H1 (cell line): Measurements from ENCODE around the gene DUSP12.

Experiments used
- CHD7 ChIP-seq: fragments of 300-600 bp; sonication (generic); IDR thresholded peaks from 2 replicates; pipeline ENCODE4 v1.7.1; 2012; ENCODE audit warnings: low read length, moderate library complexity, mild to moderate bottlenecking, inconsistent platforms; ENCODE audit not compliant: insufficient replicate concordance
- CTCF ChIP-seq, 3 experiments: IDR thresholded peaks; 1 replicate in 2 of 3; 2 replicates in 1 of 3; pipeline versions ENCODE4 v1.5.1 to v1.6.1; 2011; ENCODE audit warnings: low read length in 3 of 3, mild to moderate bottlenecking in 3 of 3, inconsistent platforms in 2 of 3, low read depth in 1 of 3, moderate library complexity in 1 of 3; ENCODE audit not compliant: insufficient read depth in 1 of 3; ENCODE audit errors: control extremely low read depth in 1 of 3
- POLR2A ChIP-seq, 2 experiments: IDR thresholded peaks; 1 replicate in 1 of 2; 2 replicates in 1 of 2; pipeline ENCODE4 v1.6.1; 2011; ENCODE audit warnings: low read depth in 2 of 2, low read length in 2 of 2, mild to moderate bottlenecking in 2 of 2; ENCODE audit errors: control extremely low read depth in 1 of 2
- POLR2AphosphoS5 ChIP-seq: IDR thresholded peaks from 2 replicates; pipeline ENCODE4 v1.6.1; 2011; ENCODE audit warnings: low read depth, low read length
- USF2 ChIP-seq: IDR thresholded peaks from 2 replicates; pipeline ENCODE4 v1.6.1; 2011; ENCODE audit warnings: low read length, improper control_type of control experiment

- TF ChIP-seq USF2 (no peak), CTCF (IDR thresholded peaks at IDR 0.05; ENCODE audit: control extremely low read depth in 1 of 3, insufficient read depth in 1 of 3, low read depth in 1 of 3, low read length in 3 of 3) (no peak), CHD7 (no peak), POLR2AphosphoS5 (no peak), POLR2A (IDR thresholded peaks at IDR 0.05; ENCODE audit: control extremely low read depth in 1 of 2, low read depth in 2 of 2, low read length in 2 of 2) (no peak)
Observed at GRCh38 chr1:161731241-161731640, 18.3 kb upstream of the DUSP12 start.
